Left ventricle myocardium inferior (tissue), 1 donor: ENCODE results near the gene TIMM21. TPM values are rescaled to one million over a fixed set of nuclear protein-coding genes. Genes with fewer than 3 reads are reported as not detected.

Experiments used
- DNase-seq: peaks from one replicate; pipeline ENCODE4 v3.0.0-alpha.2; 2020
- H3K27ac ChIP-seq: fragments of 200-600 bp; replicated peaks from 2 replicates; pipeline ENCODE4 v1.8.0; 2021
- H3K27me3 ChIP-seq: fragments of 200-600 bp; 2 replicates; pipeline ENCODE4 v1.8.0; 2021; ENCODE audit warnings: low read depth
- H3K36me3 ChIP-seq: fragments of 200-600 bp; 2 replicates; pipeline ENCODE4 v1.8.0; 2021
- H3K4me1 ChIP-seq: fragments of 200-600 bp; 2 replicates; pipeline ENCODE4 v1.8.0; 2021
- H3K4me3 ChIP-seq: fragments of 200-600 bp; 2 replicates; pipeline ENCODE4 v1.8.0; 2021; ENCODE audit warnings: mild to moderate bottlenecking, moderate library complexity
- H3K9me3 ChIP-seq: fragments of 200-600 bp; replicated peaks from 2 replicates; pipeline ENCODE4 v1.8.0; 2021
- CTCF ChIP-seq: fragments of 200-600 bp; IDR thresholded peaks from 2 replicates; pipeline ENCODE4 v1.8.0; 2021; ENCODE audit warnings: antibody characterized with exemption, mild to moderate bottlenecking, borderline replicate concordance
- intact Hi-C: fragments of 100-400 bp; cut with micrococcal nuclease; formaldehyde crosslinking; loops from one replicate; pipeline ENCODE4 v1.11.0; 2022
- total RNA-seq: library from RNA; stranded (reverse); fragmentation: NEBNext Ultra II Directional; extraction: Animal tissue kit (Norgen Biotek cat#: 25700); gene quantifications from one replicate; pipeline ENCODE4 v1.2.1, GENCODE V29; 2021
- donor health status: DM: no; HTN: yes; CAD: no; lungs with severe emphysema.

The TIMM21 gene
- total RNA-seq, 1 donor from 2014 or later, result 172 TPM

DNA sequence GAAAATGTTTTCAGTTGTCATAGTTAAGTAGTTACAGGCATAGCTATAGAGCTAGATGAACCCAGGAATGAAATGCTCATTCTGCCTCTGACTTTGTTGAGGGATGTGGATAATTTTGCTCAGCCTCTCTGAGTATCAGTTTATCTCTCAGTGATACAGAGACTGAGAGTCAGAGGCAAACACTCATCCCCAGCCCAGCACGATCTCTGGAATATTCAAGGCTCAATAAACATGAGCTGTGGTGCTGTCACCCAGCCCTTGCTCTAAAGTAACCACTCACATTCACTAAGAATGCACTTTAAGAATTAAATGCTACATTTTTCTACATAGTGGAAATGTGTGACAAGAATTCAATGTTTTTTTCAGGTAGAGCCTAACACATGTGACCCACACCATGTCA lies 30.6 kb downstream of the TIMM21 start:
- Histone ChIP-seq H3K9me3 (peaks cover 6% of the 10 kb centered on the region), H3K4me1 (no peaks in the 10 kb centered on the region), H3K27ac (no peak overlapping the region), H3K27me3 (peaks cover 45% of the 10 kb centered on the region), H3K36me3 (no peaks in the 10 kb centered on the region), H3K4me3 (no peak overlapping the region)
- TF ChIP-seq CTCF, result no peak
- intact Hi-C loops, result no loop called here
- DNase-seq, result no peak

DNA sequence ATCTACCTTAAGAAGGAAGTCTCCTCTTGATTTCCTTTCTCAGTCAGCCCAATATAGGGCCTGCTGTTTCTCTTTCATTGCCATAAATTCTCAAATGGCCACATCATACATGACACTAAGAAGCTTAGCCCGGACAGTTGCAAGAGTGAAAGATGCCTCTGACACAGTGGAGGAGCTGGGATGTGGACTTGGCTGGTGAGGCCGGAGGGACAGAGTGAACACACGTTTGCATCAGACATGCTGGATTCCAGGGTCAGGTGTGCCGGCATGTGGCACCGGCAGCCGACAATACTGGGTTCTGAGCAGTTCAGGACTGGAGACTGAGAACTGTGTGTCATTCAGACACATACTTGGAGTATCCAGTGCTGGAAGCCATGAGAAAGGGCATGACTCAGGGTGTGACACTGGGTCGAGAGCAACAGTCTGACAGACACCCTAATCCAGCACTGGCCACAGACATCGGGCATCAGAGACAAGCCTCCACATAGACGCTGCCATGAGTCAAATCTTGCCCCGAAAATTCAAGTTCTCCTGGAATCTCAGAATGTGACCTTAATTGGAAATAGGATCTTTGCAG lies 31.4 kb downstream of the TIMM21 start:
- intact Hi-C loops, result no loop called here
- no peak overlapping the region for H3K27ac ChIP-seq
- peaks cover 49% of the 10 kb centered on the region for H3K27me3 ChIP-seq
- H3K36me3 ChIP-seq, result no peaks in the 10 kb centered on the region
- no peak overlapping the region for H3K4me3 ChIP-seq
- TF ChIP-seq CTCF, result no peak
- peaks cover 6% of the 10 kb centered on the region for H3K9me3 ChIP-seq
- no peak for DNase-seq
- H3K4me1 ChIP-seq, result no peaks in the 10 kb centered on the region

- Histone ChIP-seq H3K9me3 (peaks cover 6% of the 10 kb centered on the region), H3K27me3 (peaks cover 33% of the 10 kb centered on the region), H3K36me3 (no peaks in the 10 kb centered on the region), H3K4me1 (no peaks in the 10 kb centered on the region), H3K4me3 (no peak overlapping the region), H3K27ac (no peak overlapping the region)
- DNase-seq, result no peak
- intact Hi-C loops, result no loop called here
- no peak for TF ChIP-seq CTCF
Observed at GRCh38 chr18:74182335-74182734, 34.0 kb downstream of the TIMM21 start.

- H3K36me3 ChIP-seq, result no peaks in the 10 kb centered on the region
Observed at GRCh38 chr18:74183130-74183529, 34.8 kb downstream of the TIMM21 start.

DNA sequence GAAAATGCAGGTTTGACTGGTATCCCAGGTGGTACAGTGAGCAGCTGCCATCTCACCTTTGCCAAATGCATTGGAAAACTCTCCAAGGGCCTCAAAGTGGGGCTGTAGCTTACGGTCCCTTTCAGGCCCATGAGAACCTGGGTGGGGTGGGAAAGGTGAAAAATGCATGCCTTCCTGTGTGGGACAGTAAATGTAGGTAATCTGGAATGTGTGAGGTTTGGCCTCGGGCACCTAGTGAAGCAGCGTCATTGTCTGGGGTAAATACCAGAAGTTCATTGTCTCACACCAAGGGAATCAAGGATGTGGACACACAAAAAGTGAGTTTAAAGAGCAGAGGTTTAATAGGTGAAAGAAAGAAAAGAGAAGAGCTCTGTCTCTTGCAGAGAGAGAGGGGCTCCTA lies 36.6 kb downstream of the TIMM21 start:
- H3K9me3 ChIP-seq, result peaks cover 6% of the 10 kb centered on the region
- intact Hi-C loops, result no loop called here
- no peak for TF ChIP-seq CTCF
- no peak overlapping the region for H3K4me3 ChIP-seq
- peaks cover 33% of the 10 kb centered on the region for H3K27me3 ChIP-seq
- H3K4me1 ChIP-seq, result no peaks in the 10 kb centered on the region
- DNase-seq, result no peak
- no peaks in the 10 kb centered on the region for H3K36me3 ChIP-seq
- H3K27ac ChIP-seq, result no peak overlapping the region

More at GRCh38 chr18:74183130-74183529, 34.8 kb downstream of the TIMM21 start:
- TF ChIP-seq CTCF, result no peak
- no peak for DNase-seq
- intact Hi-C loops, result no loop called here
- Histone ChIP-seq H3K27me3 (peaks cover 33% of the 10 kb centered on the region), H3K4me3 (no peak overlapping the region), H3K9me3 (peaks cover 6% of the 10 kb centered on the region), H3K27ac (no peak overlapping the region), H3K4me1 (no peaks in the 10 kb centered on the region)
